Measurements from ENCODE around the gene DENND4A.
"Not testable (repeated sequence)": the region's sequence is repeated elsewhere in the genome, so short reads cannot be mapped to it uniquely, and the experiment has no call there.

DENND4A gene

GRCh38 chr15:65782096-65782495 lies 10.0 kb downstream of the DENND4A start:
- Histone ChIP-seq H3K27me3 (no peaks in the 10 kb centered on the region), H3K4me1 (no peaks in the 10 kb centered on the region), H3K9me3 (no peaks in the 10 kb centered on the region), H3K27ac (no peak overlapping the region), H3K4me3 (no peak overlapping the region), H3K36me3 (no peaks in the 10 kb centered on the region)
- intact Hi-C loops (cut with DNase I; ENCODE audit: low total_unique reads), result no loop called here
- DNase-seq, result no peak
- no peak for TF ChIP-seq CTCF (IDR thresholded peaks at IDR 0.05)

GRCh38 chr15:65778701-65779100 lies 13.4 kb downstream of the DENND4A start:
- H3K36me3 ChIP-seq; H3K4me1 ChIP-seq; H3K27me3 ChIP-seq; DNase-seq; H3K9me3 ChIP-seq; intact Hi-C loops (cut with DNase I; ENCODE audit: low total_unique reads); H3K4me3 ChIP-seq; H3K27ac ChIP-seq: not testable (repeated sequence)

DNA sequence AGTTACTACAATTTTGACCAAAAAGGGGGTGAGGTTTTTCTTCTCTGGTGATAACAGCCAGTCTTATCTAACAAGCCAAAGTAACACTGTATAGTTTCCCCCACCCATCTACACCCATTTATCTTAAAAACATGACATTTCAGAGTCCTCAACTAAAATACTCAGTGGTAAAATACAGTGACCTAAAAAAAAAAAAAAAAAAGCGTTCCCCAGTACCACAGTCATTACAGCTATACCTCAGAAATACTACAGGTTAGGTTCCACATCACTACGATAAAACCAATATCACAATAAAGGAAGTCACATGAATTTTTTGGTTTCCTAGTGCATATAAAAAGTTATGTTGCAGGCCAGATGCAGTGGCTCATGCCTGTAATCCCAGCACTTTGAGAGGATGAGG lies 13.8 kb downstream of the DENND4A start:
- no peaks in the 10 kb centered on the region for H3K36me3 ChIP-seq
- peaks cover 0 to 5% (median 0%) of the 10 kb centered on the region in 4 donors for H3K4me1 ChIP-seq
- no peak for DNase-seq
- TF ChIP-seq CTCF (IDR thresholded peaks at IDR 0.05), result no peak
- no peak overlapping the region for H3K4me3 ChIP-seq
- intact Hi-C loops (cut with DNase I; ENCODE audit: low total_unique reads), result no loop called here
- H3K9me3 ChIP-seq, result no peaks in the 10 kb centered on the region
- H3K27me3 ChIP-seq, result no peaks in the 10 kb centered on the region
- H3K27ac ChIP-seq, result no peak overlapping the region

GRCh38 chr15:65777843-65778242 lies 14.2 kb downstream of the DENND4A start:
- Histone ChIP-seq H3K27ac (no peak overlapping the region), H3K9me3 (no peaks in the 10 kb centered on the region), H3K4me3 (no peak overlapping the region), H3K27me3 (no peaks in the 10 kb centered on the region), H3K4me1 (peaks cover 0 to 5% (median 0%) of the 10 kb centered on the region in 4 donors), H3K36me3 (no peaks in the 10 kb centered on the region)
- intact Hi-C loops (cut with DNase I; ENCODE audit: low total_unique reads), result no loop called here
- DNase-seq, result no peak
- no peak for TF ChIP-seq CTCF (IDR thresholded peaks at IDR 0.05)

DNA sequence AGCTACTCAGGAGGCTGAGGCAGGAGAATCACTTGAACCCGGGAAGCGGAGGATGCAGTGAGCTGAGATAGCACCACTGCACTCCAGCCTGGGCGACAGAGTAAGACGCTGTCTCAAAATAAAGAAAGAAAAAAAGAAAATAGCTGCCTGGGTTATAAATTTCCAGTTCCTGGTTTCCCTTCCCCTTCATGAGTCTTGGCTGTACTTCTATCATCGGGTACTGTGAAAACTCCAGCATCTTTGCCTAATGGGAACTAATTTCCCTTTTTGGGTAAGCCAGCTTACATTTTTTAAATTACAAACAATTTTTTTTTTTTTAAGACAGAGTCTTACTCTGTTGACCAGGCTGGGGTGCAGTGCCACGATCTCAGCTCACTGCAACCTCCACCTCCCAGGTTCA lies 15.0 kb downstream of the DENND4A start:
- H3K4me1 ChIP-seq, result peaks cover 0 to 5% (median 0%) of the 10 kb centered on the region in 4 donors
- no peak for TF ChIP-seq CTCF (IDR thresholded peaks at IDR 0.05)
- H3K27ac ChIP-seq, result no peak overlapping the region
- no peaks in the 10 kb centered on the region for H3K27me3 ChIP-seq
- no peaks in the 10 kb centered on the region for H3K9me3 ChIP-seq
- DNase-seq, result no peak
- no peaks in the 10 kb centered on the region for H3K36me3 ChIP-seq
- H3K4me3 ChIP-seq, result no peak overlapping the region
- intact Hi-C loops (cut with DNase I; ENCODE audit: low total_unique reads), result no loop called here

DNA sequence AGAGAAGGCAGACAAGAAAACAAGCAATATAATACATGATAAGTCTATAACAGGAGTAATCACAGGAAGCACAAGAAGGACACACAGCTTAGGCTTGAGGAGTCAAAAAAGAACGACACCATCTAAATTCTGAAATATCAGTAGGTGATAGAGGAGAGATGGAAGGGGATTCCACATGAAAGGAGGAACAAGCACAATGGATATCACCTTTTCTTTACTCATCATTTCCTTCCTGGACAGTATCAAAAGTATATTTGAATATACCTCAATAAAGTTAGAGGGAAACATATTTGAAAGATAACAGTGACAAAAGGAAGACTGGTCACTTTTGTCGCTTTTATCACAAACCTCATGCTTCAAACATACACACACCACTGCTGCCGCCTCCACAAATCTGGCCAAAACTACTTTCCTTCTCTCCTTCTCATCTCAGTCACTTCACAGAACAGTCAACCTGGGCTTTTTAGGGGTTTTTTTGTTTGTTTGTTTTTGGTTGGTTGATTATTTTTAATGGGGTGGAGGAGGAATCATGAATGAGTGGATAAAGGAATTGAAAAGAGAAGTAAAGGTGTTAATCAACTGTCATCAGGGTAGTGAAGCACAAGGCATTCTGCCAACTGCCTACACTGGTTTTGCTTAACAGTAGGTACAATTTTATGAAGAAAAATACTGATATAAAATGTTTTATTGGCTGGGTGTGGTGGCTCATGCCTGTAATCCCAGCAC lies 18.5 kb downstream of the DENND4A start:
- intact Hi-C loops (cut with DNase I; ENCODE audit: low total_unique reads), result no loop called here
- no peaks in the 10 kb centered on the region for H3K27me3 ChIP-seq
- DNase-seq, result no peak
- no peaks in the 10 kb centered on the region for H3K36me3 ChIP-seq
- H3K27ac ChIP-seq, result no peak overlapping the region
- H3K4me1 ChIP-seq, result peaks cover 0 to 5% (median 0%) of the 10 kb centered on the region in 4 donors
- H3K9me3 ChIP-seq, result no peaks in the 10 kb centered on the region
- no peak overlapping the region for H3K4me3 ChIP-seq
- no peak for TF ChIP-seq CTCF (IDR thresholded peaks at IDR 0.05)
